Measurements from ENCODE around the gene ARSH. TPM values are rescaled to one million over a fixed set of nuclear protein-coding genes. Genes with fewer than 3 reads are reported as not detected.

The ARSH gene
- total RNA-seq, 1 donor from 2014 or later: 0.85 TPM

DNA sequence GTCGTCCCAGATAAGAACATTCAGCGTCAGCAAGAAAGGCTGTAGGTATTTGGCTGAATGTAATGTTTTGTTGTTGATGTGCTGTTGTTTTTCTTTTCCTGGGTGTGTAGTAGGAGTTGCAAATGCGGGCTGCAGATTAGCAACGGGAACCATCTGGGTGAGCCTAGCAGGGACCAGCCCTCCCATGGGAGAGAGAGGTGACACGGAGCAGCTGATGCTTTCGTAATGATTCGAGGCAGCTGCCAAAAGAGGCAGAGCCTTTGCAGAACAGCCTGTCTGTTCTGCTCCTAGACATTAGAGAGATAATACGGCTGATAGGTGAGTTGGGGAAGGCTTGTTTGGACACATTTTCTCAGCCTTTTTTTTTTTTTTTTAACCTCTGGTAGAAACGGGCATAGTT is 60.2 kb downstream of the ARSH start:
- TF ChIP-seq, protein P1, sequence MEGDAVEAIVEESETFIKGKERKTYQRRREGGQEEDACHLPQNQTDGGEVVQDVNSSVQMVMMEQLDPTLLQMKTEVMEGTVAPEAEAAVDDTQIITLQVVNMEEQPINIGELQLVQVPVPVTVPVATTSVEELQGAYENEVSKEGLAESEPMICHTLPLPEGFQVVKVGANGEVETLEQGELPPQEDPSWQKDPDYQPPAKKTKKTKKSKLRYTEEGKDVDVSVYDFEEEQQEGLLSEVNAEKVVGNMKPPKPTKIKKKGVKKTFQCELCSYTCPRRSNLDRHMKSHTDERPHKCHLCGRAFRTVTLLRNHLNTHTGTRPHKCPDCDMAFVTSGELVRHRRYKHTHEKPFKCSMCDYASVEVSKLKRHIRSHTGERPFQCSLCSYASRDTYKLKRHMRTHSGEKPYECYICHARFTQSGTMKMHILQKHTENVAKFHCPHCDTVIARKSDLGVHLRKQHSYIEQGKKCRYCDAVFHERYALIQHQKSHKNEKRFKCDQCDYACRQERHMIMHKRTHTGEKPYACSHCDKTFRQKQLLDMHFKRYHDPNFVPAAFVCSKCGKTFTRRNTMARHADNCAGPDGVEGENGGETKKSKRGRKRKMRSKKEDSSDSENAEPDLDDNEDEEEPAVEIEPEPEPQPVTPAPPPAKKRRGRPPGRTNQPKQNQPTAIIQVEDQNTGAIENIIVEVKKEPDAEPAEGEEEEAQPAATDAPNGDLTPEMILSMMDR (IDR thresholded peaks at IDR 0.05): no peak
- no peak overlapping the region for H3K4me3 Mint-ChIP-seq (ENCODE audit: unreplicated experiment)
- H3K4me1 Mint-ChIP-seq (ENCODE audit: low read depth): peaks cover 6% of the 10 kb centered on the region
- H3K36me3 Mint-ChIP-seq (ENCODE audit: low read depth): peaks cover 2% of the 10 kb centered on the region
- H3K27me3 Mint-ChIP-seq (ENCODE audit: low read depth): peaks cover 19% of the 10 kb centered on the region
- no peak for DNase-seq (ENCODE audit: low spot score)
- H3K27ac Mint-ChIP-seq (ENCODE audit: unreplicated experiment): no peak overlapping the region
- peaks cover 5% of the 10 kb centered on the region for H3K9me3 Mint-ChIP-seq (ENCODE audit: low read depth)

DNA sequence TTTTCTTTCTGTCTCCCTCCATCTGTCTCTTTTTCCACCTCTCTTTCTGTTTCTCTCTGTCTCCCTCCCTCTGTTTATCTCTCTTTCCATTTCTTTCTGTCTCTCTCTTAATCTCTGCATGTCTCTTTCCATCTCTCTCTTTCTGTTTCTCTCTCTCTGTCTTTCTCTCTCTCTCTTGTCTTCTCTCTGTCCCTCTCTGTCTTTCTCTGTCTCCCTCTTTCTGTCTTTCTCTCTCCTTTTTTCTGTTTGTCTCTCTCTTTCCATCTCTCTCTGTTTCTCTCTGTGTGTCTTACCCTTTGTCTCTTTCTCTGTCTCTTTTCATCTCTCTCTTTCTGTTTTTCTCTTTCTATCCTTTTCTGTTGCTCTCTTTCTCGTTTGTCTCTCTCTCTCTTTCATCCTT is 69.6 kb downstream of the ARSH start:
- Mint-ChIP-seq H3K4me3 (ENCODE audit: unreplicated experiment) (no peak overlapping the region), H3K36me3 (ENCODE audit: low read depth) (no peaks in the 10 kb centered on the region), H3K9me3 (ENCODE audit: low read depth) (no peaks in the 10 kb centered on the region), H3K27ac (ENCODE audit: unreplicated experiment) (no peak overlapping the region), H3K4me1 (ENCODE audit: low read depth) (no peaks in the 10 kb centered on the region), H3K27me3 (ENCODE audit: low read depth) (peaks cover 31% of the 10 kb centered on the region)
- DNase-seq (ENCODE audit: low spot score): no peak
- TF ChIP-seq, protein P1 (IDR thresholded peaks at IDR 0.05): no peak

DNA sequence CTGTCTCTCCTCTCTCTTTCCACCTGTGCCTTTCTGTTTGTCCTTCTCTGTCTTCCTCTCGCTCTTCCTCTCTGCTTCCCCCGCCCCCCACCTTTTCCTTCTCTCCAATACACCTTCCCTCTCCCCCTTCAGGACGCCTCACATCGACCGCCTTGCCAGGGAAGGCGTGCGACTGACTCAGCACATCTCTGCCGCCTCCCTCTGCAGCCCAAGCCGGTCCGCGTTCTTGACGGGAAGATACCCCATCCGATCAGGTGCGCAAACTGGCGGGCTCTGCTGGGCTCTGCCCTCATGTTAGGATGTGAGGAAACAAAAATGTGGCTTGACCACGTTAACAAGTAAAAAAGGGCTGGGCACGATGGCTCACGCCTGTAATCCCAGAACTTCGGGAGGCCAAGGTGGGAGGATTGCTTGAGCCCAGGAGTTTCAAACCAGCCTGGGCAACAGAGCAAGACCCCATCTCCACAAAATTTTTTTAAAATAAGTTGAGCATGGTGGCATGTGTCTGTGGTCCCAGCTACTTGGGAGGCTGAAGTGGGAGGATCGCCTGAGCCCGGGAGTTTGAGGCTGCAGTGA is 70.2 kb downstream of the ARSH start:
- no peak overlapping the region for H3K4me3 Mint-ChIP-seq (ENCODE audit: unreplicated experiment)
- no peak overlapping the region for H3K27ac Mint-ChIP-seq (ENCODE audit: unreplicated experiment)
- TF ChIP-seq, protein P1 (IDR thresholded peaks at IDR 0.05): no peak
- H3K36me3 Mint-ChIP-seq (ENCODE audit: low read depth): no peaks in the 10 kb centered on the region
- no peaks in the 10 kb centered on the region for H3K9me3 Mint-ChIP-seq (ENCODE audit: low read depth)
- peaks cover 31% of the 10 kb centered on the region for H3K27me3 Mint-ChIP-seq (ENCODE audit: low read depth)
- no peak for DNase-seq (ENCODE audit: low spot score)
- H3K4me1 Mint-ChIP-seq (ENCODE audit: low read depth): no peaks in the 10 kb centered on the region

Other genes starting within 250 kb of the ARSH start
- 11.7 to 14.1 TPM (median 12.1 TPM) in 3 replicates for gene GYG2, start 177.6 kb upstream of the ARSH start, total RNA-seq
- gene ARSD, start 77.2 kb upstream of the ARSH start, total RNA-seq: 27.4 to 36.4 TPM (median 35.3 TPM) in 3 replicates
- gene ARSF, start 34.9 kb downstream of the ARSH start, total RNA-seq: not detected in 3 replicates